Activated CD4-positive, alpha-beta T cell treated with anti-CD3 and anti-CD28 coated beads, Interleukin-2, amount 50 U/mL, for 16 hours (primary cell): ENCODE results near the gene OR52L1.
"Not testable (repeated sequence)": the region's sequence is repeated elsewhere in the genome, so short reads cannot be mapped to it uniquely, and the experiment has no call there.

ENCODE experiments used
- DNase-seq: peaks from one replicate; pipeline ENCODE4 v3.0.0-alpha.2; 2020

The OR52L1 gene

GRCh38 chr11:5986885-5987284, at the start of gene OR52L1:
Gene OR52L1 (minus strand): TSS chr11:5986985. CDS start chr11:5986930, 55 bp downstream.
- no peak for DNase-seq

DNA sequence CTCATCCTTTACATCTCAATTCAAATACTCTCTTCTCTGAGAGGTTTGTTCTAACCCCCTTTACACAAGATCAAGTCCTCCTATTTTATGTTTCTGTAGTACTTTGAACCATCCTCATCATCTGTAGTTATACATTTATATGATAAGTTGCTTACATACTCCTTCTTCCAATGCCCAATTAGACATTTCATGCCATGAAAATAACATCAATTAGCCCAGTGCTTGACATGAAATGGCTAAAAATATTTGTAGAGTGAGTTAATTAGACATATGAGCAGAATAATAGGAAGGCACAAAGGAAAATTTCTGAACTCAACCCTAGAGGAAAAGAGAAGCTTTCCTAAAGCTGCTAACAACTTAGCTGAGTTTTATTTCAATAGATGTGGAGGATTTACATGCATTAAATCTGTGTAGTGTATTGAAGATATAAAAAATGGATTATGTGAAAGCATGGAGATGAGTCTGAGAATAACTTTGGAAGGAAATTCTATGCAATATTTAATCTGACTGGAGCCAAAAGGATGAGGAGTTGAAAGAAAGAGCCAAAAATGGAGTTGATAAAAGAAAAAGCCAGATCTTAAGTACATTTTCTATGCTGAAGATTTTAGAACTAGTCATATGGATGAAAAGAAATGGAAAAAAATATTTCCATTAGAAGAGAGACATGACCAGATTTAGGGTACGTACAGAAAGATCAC, 44.1 kb upstream of the OR52L1 start, which contains the start of gene OR56A1:
OR56A1 (minus strand) TSS at position 51 of the 698 bp plus-strand sequence. CDS start 3,066 bp downstream, outside the sequence.
- DNase-seq = no peak

DNA sequence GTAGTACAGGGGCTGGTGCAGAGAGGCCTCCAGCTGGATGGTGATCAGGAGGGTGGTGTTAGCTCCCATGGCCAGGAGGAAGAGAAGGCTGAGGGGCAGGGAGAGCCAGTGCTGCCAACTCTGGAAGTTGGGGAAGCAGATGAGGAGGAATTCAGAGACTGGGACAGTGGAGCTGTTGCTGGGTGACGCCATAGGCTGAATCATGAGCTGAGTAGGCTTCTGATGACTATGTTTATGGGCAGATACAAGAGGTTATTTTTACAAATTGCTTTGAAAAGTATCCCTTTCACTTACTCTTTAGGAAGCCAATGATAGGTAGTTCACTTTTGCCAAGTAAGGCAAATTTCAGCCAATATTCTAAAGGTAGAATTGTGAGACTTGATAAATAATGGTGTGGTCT, 40.7 kb upstream of the OR52L1 start:
- DNase-seq = no peak

GRCh38 chr11:6025056-6025455, 38.3 kb upstream of the OR52L1 start:
- no peak for DNase-seq

DNA sequence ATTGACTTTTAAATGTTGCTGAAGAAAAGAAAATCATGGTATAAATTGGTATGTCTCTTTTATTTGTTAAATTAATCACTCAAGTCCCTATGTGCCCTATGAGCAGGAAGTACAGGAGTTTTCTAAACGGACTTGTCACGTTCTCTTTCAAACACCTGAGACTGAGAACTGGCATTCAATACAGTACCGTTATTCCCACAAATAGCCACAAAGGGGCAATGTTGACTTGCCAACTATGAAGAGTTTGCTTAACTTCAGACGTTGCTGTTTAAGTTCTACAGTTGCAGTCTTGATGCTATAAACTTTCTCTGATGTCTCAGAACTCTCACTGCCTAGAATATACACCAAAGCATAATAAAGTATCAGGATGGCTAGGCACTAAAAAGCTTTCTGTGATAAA, 36.2 kb upstream of the OR52L1 start:
- DNase-seq = peak; percentile 33

GRCh38 chr11:6013042-6013441, 26.3 kb upstream of the OR52L1 start:
- DNase-seq = no peak

GRCh38 chr11:6012035-6012668, 25.4 kb upstream of the OR52L1 start:
- DNase-seq = no peak

DNA sequence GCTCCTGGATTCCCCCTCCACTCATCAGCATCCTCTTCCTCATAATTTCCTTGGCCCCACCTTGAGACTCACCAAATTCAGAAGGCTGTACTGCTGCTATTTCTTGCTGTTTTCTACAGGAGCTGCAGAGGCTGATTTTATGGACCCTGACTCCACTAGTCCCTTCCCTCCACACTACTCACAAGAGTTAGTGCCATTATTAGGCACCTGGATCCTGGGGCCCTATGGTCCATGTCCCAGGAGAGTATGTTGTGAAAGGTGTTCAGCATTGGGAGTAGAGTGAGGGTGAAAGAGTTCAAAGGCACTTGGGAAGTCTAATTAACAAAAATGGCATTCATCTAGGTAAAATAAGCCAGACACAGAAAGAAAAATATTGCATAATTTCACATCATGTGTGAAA, 20.1 kb upstream of the OR52L1 start, which contains the start of gene OR56A4:
OR56A4 (minus strand) TSS at position 101 of the 400 bp plus-strand sequence. CDS start 3,954 bp downstream, outside the sequence.
- no peak for DNase-seq

- DNase-seq = no peak
These were observed 19.6 kb upstream of the OR52L1 start for GRCh38 chr11:6006395-6006794.

DNA sequence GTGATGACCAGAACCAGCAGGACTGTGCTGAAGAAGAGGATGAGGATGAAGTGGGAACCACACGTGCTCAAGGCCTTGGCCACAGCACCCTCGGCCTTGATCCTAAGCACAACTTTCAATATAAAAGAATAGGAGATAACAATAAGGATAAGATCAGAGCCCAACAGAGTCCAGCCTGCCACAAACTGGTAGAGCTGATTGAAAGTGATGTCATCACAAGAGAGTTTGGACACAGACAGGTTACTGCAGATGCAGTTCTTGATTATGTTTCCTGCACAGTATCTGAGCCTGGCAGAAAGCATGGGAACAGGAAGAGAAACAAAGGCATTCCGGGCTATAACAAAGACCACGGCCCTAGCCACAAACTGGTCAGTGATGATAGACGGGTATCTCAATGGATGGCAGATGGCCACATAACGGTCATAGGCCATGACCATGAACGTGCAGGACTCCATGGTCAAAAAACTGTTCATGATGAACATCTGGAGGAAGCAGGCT, 15.5 kb upstream of the OR52L1 start:
- no peak for DNase-seq

GRCh38 chr11:5994791-5995190, 8.0 kb upstream of the OR52L1 start:
- no peak for DNase-seq

DNA sequence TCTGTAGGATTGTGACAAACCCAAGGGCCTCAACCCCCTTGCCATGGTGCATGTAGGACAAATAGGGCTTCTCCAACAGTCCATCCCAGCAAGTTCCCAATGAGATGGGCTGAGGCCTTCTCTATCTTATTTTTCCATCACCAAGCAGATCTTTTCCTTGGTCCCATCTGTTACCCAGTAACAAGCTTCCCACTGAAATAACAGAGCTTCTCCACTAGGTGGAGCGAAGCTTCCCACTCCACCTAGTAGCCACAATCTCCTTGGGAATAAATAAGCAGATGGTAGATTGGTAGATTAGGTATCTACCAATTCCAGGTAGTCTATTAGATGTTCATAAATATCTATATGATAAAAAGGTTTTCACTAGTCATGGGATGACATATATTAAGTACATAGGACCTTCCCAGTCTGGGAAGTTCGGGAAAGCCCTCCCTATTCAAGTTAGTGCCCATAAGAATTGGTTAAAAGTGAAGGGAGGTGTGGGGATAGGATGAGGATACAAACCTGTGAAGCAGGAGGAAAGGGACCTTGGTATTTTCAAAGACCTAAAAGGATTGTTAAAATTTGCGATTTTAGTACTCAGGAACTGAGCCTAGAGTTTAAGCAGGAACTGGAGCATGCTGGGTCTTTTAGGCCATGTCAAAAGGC, 5.9 kb upstream of the OR52L1 start:
- DNase-seq = no peak

DNA sequence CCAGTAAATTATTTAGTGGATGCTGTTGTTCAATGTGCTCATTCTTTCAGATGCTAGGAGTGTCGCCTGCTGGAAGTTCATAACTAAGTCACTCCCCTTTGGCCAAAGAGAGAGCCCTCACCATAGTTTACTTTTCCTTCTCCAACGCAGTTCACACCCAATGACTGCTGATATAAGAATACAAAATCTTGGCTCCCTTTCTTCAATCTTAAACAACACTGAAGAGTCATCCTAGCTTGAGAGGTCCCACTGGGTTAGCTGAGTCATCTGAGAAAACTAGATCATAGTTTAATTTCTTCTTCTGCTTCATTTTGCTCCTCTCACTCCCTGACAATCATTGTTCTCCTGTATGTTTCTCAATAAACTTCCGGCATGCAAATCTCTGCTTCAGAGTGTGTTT, 5.4 kb upstream of the OR52L1 start:
- no peak for DNase-seq

- no peak for DNase-seq
These were observed 2.4 kb upstream of the OR52L1 start for GRCh38 chr11:5989203-5989602.

- no peak for DNase-seq
These were observed 3.3 kb downstream of the OR52L1 start for GRCh38 chr11:5983443-5983842.

GRCh38 chr11:5973530-5973929, 13.3 kb downstream of the OR52L1 start:
- DNase-seq = no peak

DNA sequence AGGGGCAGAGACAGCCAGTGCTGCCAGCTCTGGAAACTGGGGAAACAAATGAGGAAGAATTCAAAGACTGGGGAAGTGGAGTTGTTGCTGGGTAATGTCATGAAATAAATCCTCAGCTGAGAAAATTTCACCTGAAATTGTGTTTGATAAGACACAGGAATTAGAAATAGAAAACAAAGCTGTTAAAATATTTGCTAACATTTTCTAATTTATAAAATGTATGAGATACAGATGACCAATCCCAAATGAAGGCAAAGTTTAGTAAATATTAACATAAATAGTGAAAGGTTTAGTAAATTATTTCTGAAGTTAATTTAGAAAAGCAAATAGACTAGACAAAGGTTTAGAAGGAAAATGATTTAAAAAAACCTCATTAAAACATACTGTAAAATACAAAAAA, 18.4 kb downstream of the OR52L1 start, which contains the start of gene OR56A5:
OR56A5 (minus strand) TSS at position 101 of the 400 bp plus-strand sequence; CDS start at position 101, 0 bp downstream.
- no peak for DNase-seq

DNA sequence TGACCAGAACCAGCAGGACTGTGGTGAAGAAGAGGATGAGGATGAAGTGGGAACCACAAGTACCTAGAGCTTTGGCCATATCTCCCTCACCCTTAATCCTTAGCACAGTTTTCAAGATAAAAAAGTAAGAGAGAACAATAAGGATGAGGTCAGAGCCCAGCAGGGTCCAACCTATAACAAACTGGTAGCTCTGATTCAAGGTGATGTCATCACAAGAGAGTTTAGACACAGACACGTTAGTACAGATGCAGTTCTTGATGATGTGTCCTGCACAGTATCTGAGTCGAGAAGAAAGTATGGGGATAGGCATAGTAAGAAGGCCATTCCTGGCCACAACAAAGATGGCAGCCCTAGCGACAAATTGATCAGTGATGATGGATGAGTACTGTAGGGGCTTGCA, 19.1 kb downstream of the OR52L1 start:
- DNase-seq = no peak

DNA sequence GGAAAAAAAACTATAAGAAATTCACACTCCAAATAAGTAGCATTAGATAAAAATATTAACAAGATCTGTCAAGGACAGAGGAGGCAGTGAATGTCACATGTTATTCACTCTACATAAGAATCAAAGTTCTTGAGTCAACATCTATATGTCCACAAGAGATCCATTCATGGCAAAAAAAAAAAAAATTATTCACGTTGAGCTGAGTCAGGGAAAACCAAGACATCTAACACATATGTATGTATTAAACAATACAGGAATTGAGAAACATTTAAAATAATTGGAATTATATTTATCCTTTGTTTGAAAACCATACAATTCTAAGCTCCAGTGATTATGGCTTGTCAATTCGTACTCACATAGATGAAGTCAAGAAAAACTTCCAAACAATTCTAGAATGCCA, 19.8 kb downstream of the OR52L1 start:
- DNase-seq = no peak

DNA sequence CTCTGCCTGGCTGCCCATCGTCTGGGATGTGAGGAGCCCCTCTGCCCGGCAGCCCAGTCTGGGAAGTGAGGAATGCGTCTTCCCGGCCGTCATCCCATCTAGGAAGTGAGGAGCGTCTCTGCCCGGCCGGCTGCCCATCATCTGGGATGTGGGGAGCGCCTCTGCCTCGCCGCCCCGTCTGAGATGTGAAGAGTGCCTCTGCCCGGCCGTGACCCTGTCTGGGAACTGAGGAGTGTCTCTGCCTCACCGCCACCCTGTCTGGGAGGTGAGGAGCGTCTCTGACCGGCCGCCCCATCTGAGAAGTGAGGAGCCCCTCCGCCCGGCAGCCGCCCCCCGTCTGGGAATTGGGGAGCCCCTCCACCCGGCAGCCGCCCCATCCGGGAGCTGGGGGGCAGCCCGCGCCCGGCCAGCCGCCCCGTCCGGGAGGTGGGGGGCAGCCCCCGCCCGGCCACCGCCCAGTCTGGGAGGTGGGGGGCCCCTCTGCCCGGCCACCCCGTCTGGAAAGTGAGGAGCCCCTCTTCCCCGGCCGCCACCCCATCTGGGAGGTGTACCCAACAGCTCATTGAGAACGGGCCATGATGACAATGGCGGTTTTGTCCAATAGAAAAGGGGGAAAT, 26.0 kb downstream of the OR52L1 start:
- DNase-seq = not testable (repeated sequence)

GRCh38 chr11:5955586-5955985, 31.2 kb downstream of the OR52L1 start:
- no peak for DNase-seq

DNA sequence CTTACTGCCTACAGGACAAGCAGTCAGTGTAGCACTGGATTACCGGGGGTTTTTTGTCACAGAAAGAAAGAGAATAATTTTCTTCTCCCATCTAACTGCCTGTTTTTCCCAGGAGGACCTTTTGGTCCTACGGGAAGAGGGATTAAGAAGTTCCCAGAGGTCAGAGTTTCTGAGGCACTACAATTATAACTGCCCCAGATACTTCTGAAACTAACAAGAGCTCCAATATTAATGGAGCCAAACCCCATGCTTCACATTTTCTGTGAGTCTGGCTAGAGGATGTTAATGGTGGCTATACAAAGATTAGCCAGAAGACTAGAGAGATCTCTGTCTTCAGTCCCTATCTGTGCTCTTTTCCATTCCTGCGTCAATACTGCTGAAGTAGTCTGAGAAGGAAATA, 44.8 kb downstream of the OR52L1 start, which contains the start of gene OR56A3:
OR56A3 (plus strand) TSS at position 301 of the 400 bp plus-strand sequence. CDS start 5,096 bp downstream, outside the sequence.
- DNase-seq = no peak

DNA sequence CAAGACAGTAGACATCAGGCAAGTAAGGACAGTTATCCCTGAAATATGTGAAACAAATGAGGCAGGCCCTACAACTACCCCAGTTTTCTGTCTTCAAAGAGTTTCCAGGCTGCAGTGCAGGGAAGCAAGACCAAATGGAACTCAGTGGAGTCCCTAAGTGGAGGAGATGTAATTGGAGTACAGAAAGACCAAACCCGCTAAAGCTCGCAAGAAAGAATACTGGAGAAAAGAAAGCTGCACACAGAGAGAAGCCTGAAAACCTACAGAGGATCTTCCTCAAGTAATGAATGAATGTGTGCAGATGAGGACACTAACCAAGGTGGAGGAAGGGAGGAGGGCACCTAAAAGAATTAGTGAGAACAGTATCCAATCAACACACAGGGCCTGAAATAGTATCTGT, 46.0 kb downstream of the OR52L1 start:
- no peak for DNase-seq
